Hepatocyte (in vitro differentiated cells): ENCODE measurements around the gene TUBA1C. TPM values are rescaled to one million over a fixed set of nuclear protein-coding genes. Genes with fewer than 3 reads are reported as not detected.
"Not testable (repeated sequence)": the region's sequence is repeated elsewhere in the genome, so short reads cannot be mapped to it uniquely, and the experiment has no call there.

Source experiments
- DNase-seq: peaks from one replicate; pipeline ENCODE4 v3.0.0-alpha.2; 2016; ENCODE audit warnings: low spot score
- H2AFZ ChIP-seq: fragments of 200-600 bp; sonication (generic); 2 replicates; pipeline ENCODE4 v1.6.0; 2016; ENCODE audit warnings: antibody characterized with exemption, mild to moderate bottlenecking
- H3K27ac ChIP-seq: fragments of 200-600 bp; sonication (generic); 2 replicates; pipeline ENCODE4 v1.5.1; 2016; ENCODE audit warnings: mild to moderate bottlenecking
- H3K27me3 ChIP-seq: fragments of 200-600 bp; sonication (generic); 2 replicates; pipeline ENCODE4 v1.6.1; 2016
- H3K36me3 ChIP-seq: fragments of 200-600 bp; sonication (generic); replicated peaks from 2 replicates; pipeline ENCODE4 v1.5.1; 2016; ENCODE audit warnings: low read depth; ENCODE audit not compliant: insufficient read depth
- H3K4me1 ChIP-seq: fragments of 200-600 bp; sonication (generic); 2 replicates; pipeline ENCODE4 v1.5.1; 2016; ENCODE audit warnings: mild to moderate bottlenecking, moderate library complexity; ENCODE audit not compliant: insufficient read depth
- H3K4me2 ChIP-seq: fragments of 200-600 bp; sonication (generic); 2 replicates; pipeline ENCODE4 v1.6.0; 2016
- H3K4me3 ChIP-seq: fragments of 200-600 bp; sonication (generic); 2 replicates; pipeline ENCODE4 v1.5.1; 2016; ENCODE audit warnings: mild to moderate bottlenecking
- H3K79me2 ChIP-seq: fragments of 200-600 bp; sonication (generic); 2 replicates; pipeline ENCODE4 v1.6.0; 2017; ENCODE audit warnings: mild to moderate bottlenecking
- H3K9me2 ChIP-seq: fragments of 200-600 bp; sonication (generic); replicated peaks from 2 replicates; pipeline ENCODE4 v1.6.0; 2017; ENCODE audit warnings: mild to moderate bottlenecking; ENCODE audit not compliant: insufficient read depth
- H3K9me3 ChIP-seq: fragments of 200-600 bp; sonication (generic); 2 replicates; pipeline ENCODE4 v1.5.1; 2016; ENCODE audit warnings: low read depth, mild to moderate bottlenecking
- H4K20me1 ChIP-seq: fragments of 200-600 bp; sonication (generic); 2 replicates; pipeline ENCODE4 v1.6.0; 2016; ENCODE audit warnings: mild to moderate bottlenecking; ENCODE audit not compliant: insufficient read depth, poor library complexity, severe bottlenecking
- EZH2 ChIP-seq: fragments of 200-600 bp; sonication (generic); IDR thresholded peaks from 2 replicates; pipeline ENCODE4 v1.6.1; 2016; ENCODE audit warnings: antibody characterized with exemption, mild to moderate bottlenecking, borderline replicate concordance
- EZH2phosphoT487 ChIP-seq: fragments of 200-600 bp; sonication (generic); IDR thresholded peaks from one replicate; pipeline ENCODE4 v1.6.1; 2018; ENCODE audit warnings: antibody characterized with exemption, mild to moderate bottlenecking, low read depth, moderate library complexity; ENCODE audit not compliant: unreplicated experiment, severe bottlenecking
- WGBS: methylation state at CpG from one replicate; pipeline ENCODE4 v1.1.6; 2016; ENCODE audit warnings: low lambda C conversion rate; ENCODE audit errors: missing lambda C conversion rate; 5-methylcytosine and 5-hydroxymethylcytosine counted together
- polyA plus RNA-seq: library from polyadenylated mRNA; unstranded; fragments of >200 nt; fragmentation: Nextera tagmentation; extraction: Ambion mirVana; gene quantifications from 2 replicates; pipeline ENCODE4 v1.2.1, GENCODE V29; 2016
- total RNA-seq: library from RNA; depleted of rRNA; stranded (reverse); fragments of >200 nt; gene quantifications from 2 replicates; pipeline ENCODE4 v1.2.3, GENCODE V29; 2014
- TF ChIP-seq, protein P1 (sequence below): fragments of 200-600 bp; sonication (generic); IDR thresholded peaks from 2 replicates; pipeline ENCODE4 v1.5.1; 2016; ENCODE audit warnings: antibody characterized with exemption, mild to moderate bottlenecking; ENCODE audit not compliant: poor library complexity

TUBA1C gene
- total and polyA plus RNA-seq, 2 experiments from 2014 or later, result 252 to 422 TPM

DNA sequence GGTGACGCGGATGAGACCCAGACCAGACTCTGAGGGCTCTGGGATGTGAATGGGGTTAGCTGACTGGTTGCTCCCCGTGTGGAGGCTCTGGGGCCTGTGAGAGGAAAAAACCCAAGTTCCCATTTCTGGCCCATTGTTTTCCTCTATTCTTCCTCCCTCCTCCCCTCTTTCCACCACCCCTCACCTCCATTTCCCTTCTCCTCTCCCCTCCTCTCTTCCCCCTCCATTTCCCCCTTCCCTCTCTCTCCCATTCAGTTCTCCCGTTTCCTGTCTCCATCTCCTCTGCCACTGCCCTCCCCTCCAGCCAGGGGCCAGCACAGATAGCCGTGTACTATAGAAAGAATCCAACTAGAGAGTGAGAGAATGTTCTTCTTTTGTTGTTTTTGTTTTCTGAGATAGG lies 17.4 kb downstream of the TUBA1C start:
- H3K4me2 ChIP-seq, result no peak overlapping the region
- no peaks in the 10 kb centered on the region for H3K79me2 ChIP-seq
- no peak for TF ChIP-seq EZH2
- TF ChIP-seq EZH2phosphoT487, result no peak
- TF ChIP-seq, protein P1, sequence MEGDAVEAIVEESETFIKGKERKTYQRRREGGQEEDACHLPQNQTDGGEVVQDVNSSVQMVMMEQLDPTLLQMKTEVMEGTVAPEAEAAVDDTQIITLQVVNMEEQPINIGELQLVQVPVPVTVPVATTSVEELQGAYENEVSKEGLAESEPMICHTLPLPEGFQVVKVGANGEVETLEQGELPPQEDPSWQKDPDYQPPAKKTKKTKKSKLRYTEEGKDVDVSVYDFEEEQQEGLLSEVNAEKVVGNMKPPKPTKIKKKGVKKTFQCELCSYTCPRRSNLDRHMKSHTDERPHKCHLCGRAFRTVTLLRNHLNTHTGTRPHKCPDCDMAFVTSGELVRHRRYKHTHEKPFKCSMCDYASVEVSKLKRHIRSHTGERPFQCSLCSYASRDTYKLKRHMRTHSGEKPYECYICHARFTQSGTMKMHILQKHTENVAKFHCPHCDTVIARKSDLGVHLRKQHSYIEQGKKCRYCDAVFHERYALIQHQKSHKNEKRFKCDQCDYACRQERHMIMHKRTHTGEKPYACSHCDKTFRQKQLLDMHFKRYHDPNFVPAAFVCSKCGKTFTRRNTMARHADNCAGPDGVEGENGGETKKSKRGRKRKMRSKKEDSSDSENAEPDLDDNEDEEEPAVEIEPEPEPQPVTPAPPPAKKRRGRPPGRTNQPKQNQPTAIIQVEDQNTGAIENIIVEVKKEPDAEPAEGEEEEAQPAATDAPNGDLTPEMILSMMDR, result no peak
- no peak for DNase-seq
- H3K27ac ChIP-seq, result no peak overlapping the region
- 69% methylated on average over 5 of the region's 5 CpGs for WGBS
- H2AFZ ChIP-seq, result no peak overlapping the region
- no peak overlapping the region for H3K4me3 ChIP-seq
- peaks cover 2% of the 10 kb centered on the region for H3K27me3 ChIP-seq
- H4K20me1 ChIP-seq, result no peaks in the 10 kb centered on the region
- no peaks in the 10 kb centered on the region for H3K9me2 ChIP-seq
- no peaks in the 10 kb centered on the region for H3K4me1 ChIP-seq
- no peaks in the 10 kb centered on the region for H3K9me3 ChIP-seq
- no peaks in the 10 kb centered on the region for H3K36me3 ChIP-seq

DNA sequence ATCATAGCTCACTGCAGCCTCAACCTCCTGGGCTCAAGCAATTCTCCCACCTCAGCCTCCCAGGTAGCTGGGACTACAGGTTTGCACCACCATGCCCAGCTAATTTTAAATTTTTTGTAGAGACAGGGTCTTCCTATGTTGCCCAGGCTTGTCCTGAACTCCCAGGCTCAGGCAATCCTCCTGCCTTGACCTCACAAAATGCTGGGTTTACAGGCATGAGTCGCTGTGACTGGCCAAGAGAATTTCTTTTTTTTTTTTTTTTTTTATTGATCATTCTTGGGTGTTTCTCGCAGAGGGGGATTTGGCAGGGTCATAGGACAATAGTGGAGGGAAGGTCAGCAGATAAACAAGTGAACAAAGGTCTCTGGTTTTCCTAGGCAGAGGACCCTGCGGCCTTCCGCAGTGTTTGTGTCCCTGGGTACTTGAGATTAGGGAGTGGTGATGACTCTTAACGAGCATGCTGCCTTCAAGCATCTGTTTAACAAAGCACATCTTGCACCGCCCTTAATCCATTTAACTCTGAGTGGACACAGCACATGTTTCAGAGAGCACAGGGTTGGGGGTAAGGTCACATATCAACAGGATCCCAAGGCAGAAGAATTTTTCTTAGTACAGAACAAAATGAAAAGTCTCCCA lies 18.0 kb downstream of the TUBA1C start:
- H3K9me3 ChIP-seq, H3K36me3 ChIP-seq, DNase-seq, H3K4me1 ChIP-seq, H3K27ac ChIP-seq, H3K9me2 ChIP-seq, H3K27me3 ChIP-seq, H3K4me3 ChIP-seq, H4K20me1 ChIP-seq, H3K4me2 ChIP-seq, H3K79me2 ChIP-seq, H2AFZ ChIP-seq: not testable (repeated sequence)
- 53% methylated on average over 3 of the region's 6 CpGs for WGBS

DNA sequence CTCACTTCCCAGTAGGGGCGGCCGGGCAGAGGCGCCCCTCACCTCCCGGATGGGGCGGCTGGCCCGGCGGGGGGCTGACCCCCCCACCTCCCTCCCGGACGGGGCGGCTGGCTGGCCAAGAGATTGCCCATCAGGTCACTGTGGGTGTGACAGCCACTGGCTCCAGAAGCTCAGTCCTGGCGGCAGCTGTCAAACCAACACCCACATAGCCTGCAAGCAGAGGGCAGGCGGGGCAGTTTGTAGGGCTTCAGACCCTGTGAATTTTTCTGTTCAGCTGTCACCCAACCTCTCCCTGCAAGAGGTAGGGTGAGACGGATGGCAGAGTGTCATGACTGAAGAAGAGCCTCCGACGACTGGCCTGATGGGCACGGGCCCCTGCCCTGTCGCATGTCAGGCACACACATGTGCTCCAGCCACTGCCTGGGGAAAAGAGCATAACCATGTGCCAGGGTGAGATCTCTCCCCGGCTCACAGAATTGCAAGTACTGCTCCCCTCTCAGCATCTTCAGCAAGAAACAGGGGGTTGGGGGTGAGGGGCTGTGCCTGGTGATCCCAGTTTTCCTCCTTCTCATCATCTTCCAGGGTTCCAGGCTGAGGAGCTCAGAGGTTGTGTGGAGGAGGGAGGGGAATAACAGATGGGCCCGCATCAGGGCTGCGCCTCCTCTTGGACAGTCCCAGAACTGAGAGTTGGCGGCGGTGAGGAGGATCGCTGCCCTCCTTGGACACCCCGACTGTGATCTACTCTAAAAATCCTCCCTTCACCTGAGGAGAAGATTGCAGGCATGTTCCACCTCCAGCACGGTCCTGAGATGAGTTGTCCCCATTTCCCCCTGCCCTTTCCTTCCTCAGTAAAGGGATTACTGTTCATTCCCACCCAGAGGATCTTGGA lies 18.9 kb downstream of the TUBA1C start:
- Histone ChIP-seq H3K4me2 (no peak overlapping the region), H2AFZ (no peak overlapping the region), H4K20me1 (no peaks in the 10 kb centered on the region), H3K9me3 (no peaks in the 10 kb centered on the region), H3K27me3 (peaks cover 4% of the 10 kb centered on the region), H3K9me2 (no peaks in the 10 kb centered on the region), H3K4me1 (no peaks in the 10 kb centered on the region), H3K36me3 (no peaks in the 10 kb centered on the region), H3K79me2 (no peaks in the 10 kb centered on the region), H3K27ac (no peak overlapping the region), H3K4me3 (no peak overlapping the region)
- 86% methylated on average over 20 of the region's 25 CpGs for WGBS
- no peak for DNase-seq
- TF ChIP-seq, protein P1, result no peak
- TF ChIP-seq EZH2phosphoT487 (no peak), EZH2 (no peak)

DNA sequence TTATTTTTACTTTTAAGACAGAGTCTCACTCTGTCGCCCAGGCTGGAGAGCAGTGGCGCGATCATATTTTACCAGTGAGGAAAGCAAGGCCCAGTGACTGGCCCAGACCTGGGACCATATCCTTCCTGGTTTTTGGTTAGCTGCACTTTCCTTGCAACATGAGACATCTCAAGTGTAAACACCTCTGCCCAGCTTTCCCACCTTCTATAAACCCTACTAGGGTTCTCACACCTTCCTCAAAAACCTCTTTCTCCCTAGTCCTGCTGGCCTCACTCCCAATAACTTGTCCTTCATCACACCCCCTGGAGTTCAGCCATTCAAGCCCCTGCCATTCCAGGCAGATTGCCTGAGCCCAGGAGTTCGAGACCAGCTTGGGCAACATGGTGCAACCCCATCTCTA lies 19.8 kb downstream of the TUBA1C start:
- DNase-seq, result no peak
- WGBS, result 79% methylated on average over 4 of the region's 4 CpGs

More for the DNA sequence above, 19.8 kb downstream of the TUBA1C start:
- no peak overlapping the region for H2AFZ ChIP-seq
- no peaks in the 10 kb centered on the region for H3K9me2 ChIP-seq
- no peaks in the 10 kb centered on the region for H3K36me3 ChIP-seq
- no peak overlapping the region for H3K27ac ChIP-seq
- no peak for TF ChIP-seq EZH2
- TF ChIP-seq EZH2phosphoT487, result no peak
- TF ChIP-seq, protein P1, result no peak
- peaks cover 4% of the 10 kb centered on the region for H3K27me3 ChIP-seq
- no peak overlapping the region for H3K4me2 ChIP-seq
- no peaks in the 10 kb centered on the region for H4K20me1 ChIP-seq
- H3K9me3 ChIP-seq, result no peaks in the 10 kb centered on the region
- H3K4me3 ChIP-seq, result no peak overlapping the region
- no peaks in the 10 kb centered on the region for H3K79me2 ChIP-seq
- no peaks in the 10 kb centered on the region for H3K4me1 ChIP-seq
